Measurements from ENCODE around the gene B9D1. TPM values are rescaled to one million over a fixed set of nuclear protein-coding genes. Genes with fewer than 3 reads are reported as not detected.

Gene B9D1
- total RNA-seq, 1 donor from 2014 or later, result 6.7 TPM

- CTCF ChIA-PET, result no interaction called here
These were observed 50.9 kb downstream of the B9D1 start for GRCh38 chr17:19311421-19312215.

GRCh38 chr17:19311016-19311415 lies 51.5 kb downstream of the B9D1 start:
- ChIA-PET POLR2A (no interaction called here), CTCF (no interaction called here)
- no peak for ATAC-seq (ENCODE audit: low read depth)
- Mint-ChIP-seq H3K9me3 (no peaks in the 10 kb centered on the region), H3K36me3 (ENCODE audit: low read depth) (peaks cover 28% of the 10 kb centered on the region), H3K27ac (no peak overlapping the region), H3K27me3 (no peaks in the 10 kb centered on the region), H3K4me1 (peaks cover 36% of the 10 kb centered on the region), H3K4me3 (no peak overlapping the region)
- TF ChIP-seq CTCF (IDR thresholded peaks at IDR 0.05), result no peak
- intact Hi-C loops (cut with micrococcal nuclease), result no loop called here
- DNase-seq, result no peak

More at GRCh38 chr17:19311421-19312215, 50.9 kb downstream of the B9D1 start:
- H3K4me1 Mint-ChIP-seq, result peaks cover 30% of the 10 kb centered on the region
- H3K36me3 Mint-ChIP-seq (ENCODE audit: low read depth), result peaks cover 28% of the 10 kb centered on the region
- no peaks in the 10 kb centered on the region for H3K27me3 Mint-ChIP-seq
- TF ChIP-seq CTCF (IDR thresholded peaks at IDR 0.05), result no peak
- ATAC-seq (ENCODE audit: low read depth) (no peak), DNase-seq (no peak)
- intact Hi-C loops (cut with micrococcal nuclease), result no loop called here
- H3K27ac Mint-ChIP-seq, result no peak overlapping the region
- no peaks in the 10 kb centered on the region for H3K9me3 Mint-ChIP-seq
- POLR2A ChIA-PET, result no interaction called here
- no peak overlapping the region for H3K4me3 Mint-ChIP-seq

- H3K27ac Mint-ChIP-seq, result no peak overlapping the region
- ATAC-seq (ENCODE audit: low read depth) (no peak), DNase-seq (no peak)
- H3K4me1 Mint-ChIP-seq, result peaks cover 45% of the 10 kb centered on the region
- H3K27me3 Mint-ChIP-seq, result no peaks in the 10 kb centered on the region
- intact Hi-C loops (cut with micrococcal nuclease), result no loop called here
- CTCF ChIA-PET, result no interaction called here
- H3K9me3 Mint-ChIP-seq, result no peaks in the 10 kb centered on the region
- peaks cover 26% of the 10 kb centered on the region for H3K36me3 Mint-ChIP-seq (ENCODE audit: low read depth)
- no peak overlapping the region for H3K4me3 Mint-ChIP-seq
- POLR2A ChIA-PET, result no interaction called here
- no peak for TF ChIP-seq CTCF (IDR thresholded peaks at IDR 0.05)
These were observed 52.4 kb downstream of the B9D1 start for GRCh38 chr17:19310151-19310550.

- H3K27me3 Mint-ChIP-seq, result no peaks in the 10 kb centered on the region
- CTCF ChIA-PET, result interaction anchor here (1.2 kb wide), 1 partner anchor 28 kb away, joined by 4 read pairs; no protein-coding TSS in a partner anchor
- H3K27ac Mint-ChIP-seq, result no peak overlapping the region
- no peaks in the 10 kb centered on the region for H3K9me3 Mint-ChIP-seq
- peaks cover 49% of the 10 kb centered on the region for H3K4me1 Mint-ChIP-seq
- ATAC-seq (ENCODE audit: low read depth) (no peak), DNase-seq (no peak)
- no peak overlapping the region for H3K4me3 Mint-ChIP-seq
- no peak for TF ChIP-seq CTCF (IDR thresholded peaks at IDR 0.05)
- POLR2A ChIA-PET, result no interaction called here
- intact Hi-C loops (cut with micrococcal nuclease), result loop anchor here (5.0 kb wide), 5 partner anchors 37 to 1472 kb away; partner anchors contain the start of genes MAPK7 and SREBF1
- peaks cover 23% of the 10 kb centered on the region for H3K36me3 Mint-ChIP-seq (ENCODE audit: low read depth)
These were observed 52.8 kb downstream of the B9D1 start for GRCh38 chr17:19309701-19310100.

- POLR2A ChIA-PET, result interaction anchor here (0.7 kb wide), 1 partner anchor 23 kb away, joined by 4 read pairs; no protein-coding TSS in a partner anchor
- CTCF ChIA-PET, result interaction anchor here (0.6 to 0.8 kb wide), 2 partner anchors 24 to 43 kb away, joined by 3 read pairs; no protein-coding TSS in a partner anchor
These were observed 54.1 kb downstream of the B9D1 start for GRCh38 chr17:19308398-19308797.

More at GRCh38 chr17:19308398-19308797, 54.1 kb downstream of the B9D1 start:
- Mint-ChIP-seq H3K4me3 (no peak overlapping the region), H3K27ac (no peak overlapping the region), H3K4me1 (peaks cover 62% of the 10 kb centered on the region), H3K27me3 (no peaks in the 10 kb centered on the region), H3K36me3 (ENCODE audit: low read depth) (peaks cover 15% of the 10 kb centered on the region), H3K9me3 (no peaks in the 10 kb centered on the region)
- ATAC-seq (ENCODE audit: low read depth) (no peak), DNase-seq (no peak)
- intact Hi-C loops (cut with micrococcal nuclease), result loop anchor here (5.0 kb wide), 5 partner anchors 36 to 1471 kb away; partner anchors contain the start of genes MAPK7 and SREBF1
- no peak for TF ChIP-seq CTCF (IDR thresholded peaks at IDR 0.05)
